Esophagus squamous epithelium (tissue), 5 donors: ENCODE results near the gene ANK3. TPM values are rescaled to one million over a fixed set of nuclear protein-coding genes. Genes with fewer than 3 reads are reported as not detected.

Experiments used
- DNase-seq: peaks from one replicate; lab custom pipeline; 2025; lab: John Stamatoyannopoulos, UW
- H3K27ac ChIP-seq, 4 donors: fragments of 200-600 bp; sonication (generic); one replicate each; pipeline ENCODE4 v1.5.1; 2016 to 2019; ENCODE audit warnings: mild to moderate bottlenecking in 1 of 4
- H3K27me3 ChIP-seq, 4 donors: fragments of 200-600 bp; sonication (generic); 1 replicate in 3 of 4; 2 replicates in 1 of 4; pipeline versions ENCODE4 v1.5.1 to v1.6.0; 2017 to 2021; ENCODE audit warnings: antibody characterized with exemption in 1 of 4
- H3K36me3 ChIP-seq, 3 donors: fragments of 200-600 bp; sonication (generic); one replicate each; pipeline ENCODE4 v1.5.1; 2016 to 2019
- H3K4me1 ChIP-seq, 3 donors: fragments of 200-600 bp; sonication (generic); one replicate each; pipeline ENCODE4 v1.5.1; 2017 to 2019
- H3K4me3 ChIP-seq, 4 donors: fragments of 200-600 bp; sonication (generic); 1 replicate in 3 of 4; 2 replicates in 1 of 4; pipeline ENCODE4 v1.5.1; 2016 to 2019; ENCODE audit warnings: mild to moderate bottlenecking in 2 of 4, moderate library complexity in 1 of 4
- H3K9me3 ChIP-seq, 3 donors: fragments of 200-600 bp; sonication (generic); one replicate each; pipeline ENCODE4 v1.5.1; 2016 to 2019
- POLR2A ChIP-seq, 4 donors: fragments of 450-650 bp; IDR thresholded peaks; one replicate each; pipeline ENCODE4 v1.6.1; 2017; ENCODE audit warnings: antibody characterized with exemption in 4 of 4, mild to moderate bottlenecking in 4 of 4, moderate library complexity in 3 of 4
- WGBS, 2 donors: methylation state at CpG; one replicate each; pipeline ENCODE4 v1.1.5; 2018; 5-methylcytosine and 5-hydroxymethylcytosine counted together
- intact Hi-C: fragments of 100-400 bp; cut with DNase I; formaldehyde crosslinking; loops from one replicate; pipeline ENCODE4 v1.15.0; 2022
- total RNA-seq, 4 donors: library from RNA; depleted of rRNA; stranded (reverse); fragments of >200 nt; gene quantifications; one replicate each; pipeline ENCODE4 v1.1.0, GENCODE V29; 2016
- TF ChIP-seq, protein P1 (sequence below), 6 experiments: fragments of 450-650 bp in 4 of 6; fragments of 200-600 bp in 2 of 6; sonication (generic) in 2 of 6; IDR thresholded peaks; one replicate each; pipeline ENCODE4 v1.5.1; 2016 to 2019; ENCODE audit warnings: antibody characterized with exemption in 6 of 6, mild to moderate bottlenecking in 4 of 6, moderate library complexity in 4 of 6
- donor health status: DM: yes; HTN: yes; CAD: no.

ANK3 gene
- total RNA-seq, 4 donors from 2014 or later, result 23.1 to 59.1 (median 33.0) TPM

DNA sequence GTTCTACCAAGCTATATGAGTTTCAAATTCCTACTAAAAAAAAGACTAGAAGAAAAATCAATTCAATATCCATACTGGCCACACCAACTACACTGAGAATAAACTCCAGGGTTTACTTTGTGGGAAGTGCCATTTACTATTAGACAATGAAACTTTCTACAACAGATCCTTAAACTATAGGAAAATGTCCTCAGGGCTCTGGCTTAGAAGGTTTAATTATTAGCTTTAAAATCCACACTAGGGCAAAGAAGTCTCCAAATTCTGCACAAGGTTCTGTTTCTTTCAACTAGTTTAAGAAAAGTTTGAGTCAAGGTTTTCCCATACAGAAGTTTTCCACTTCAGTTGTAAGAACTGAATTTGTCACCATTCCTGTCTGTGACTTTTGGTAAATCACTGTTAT is 251.6 kb downstream of the ANK3 start:
- intact Hi-C loops, result no loop called here
- Histone ChIP-seq H3K36me3 (peaks cover 0 to 4% (median 0%) of the 10 kb centered on the region in 3 donors), H3K9me3 (no peaks in the 10 kb centered on the region), H3K4me3 (no peak overlapping the region), H3K27ac (no peak overlapping the region), H3K27me3 (no peaks in the 10 kb centered on the region), H3K4me1 (peaks cover 0 to 22% (median 12%) of the 10 kb centered on the region in 3 donors)
- TF ChIP-seq, protein P1, sequence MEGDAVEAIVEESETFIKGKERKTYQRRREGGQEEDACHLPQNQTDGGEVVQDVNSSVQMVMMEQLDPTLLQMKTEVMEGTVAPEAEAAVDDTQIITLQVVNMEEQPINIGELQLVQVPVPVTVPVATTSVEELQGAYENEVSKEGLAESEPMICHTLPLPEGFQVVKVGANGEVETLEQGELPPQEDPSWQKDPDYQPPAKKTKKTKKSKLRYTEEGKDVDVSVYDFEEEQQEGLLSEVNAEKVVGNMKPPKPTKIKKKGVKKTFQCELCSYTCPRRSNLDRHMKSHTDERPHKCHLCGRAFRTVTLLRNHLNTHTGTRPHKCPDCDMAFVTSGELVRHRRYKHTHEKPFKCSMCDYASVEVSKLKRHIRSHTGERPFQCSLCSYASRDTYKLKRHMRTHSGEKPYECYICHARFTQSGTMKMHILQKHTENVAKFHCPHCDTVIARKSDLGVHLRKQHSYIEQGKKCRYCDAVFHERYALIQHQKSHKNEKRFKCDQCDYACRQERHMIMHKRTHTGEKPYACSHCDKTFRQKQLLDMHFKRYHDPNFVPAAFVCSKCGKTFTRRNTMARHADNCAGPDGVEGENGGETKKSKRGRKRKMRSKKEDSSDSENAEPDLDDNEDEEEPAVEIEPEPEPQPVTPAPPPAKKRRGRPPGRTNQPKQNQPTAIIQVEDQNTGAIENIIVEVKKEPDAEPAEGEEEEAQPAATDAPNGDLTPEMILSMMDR (IDR thresholded peaks at IDR 0.05), result no peak
- TF ChIP-seq POLR2A (IDR thresholded peaks at IDR 0.05), result no peak
- no peak for DNase-seq

DNA sequence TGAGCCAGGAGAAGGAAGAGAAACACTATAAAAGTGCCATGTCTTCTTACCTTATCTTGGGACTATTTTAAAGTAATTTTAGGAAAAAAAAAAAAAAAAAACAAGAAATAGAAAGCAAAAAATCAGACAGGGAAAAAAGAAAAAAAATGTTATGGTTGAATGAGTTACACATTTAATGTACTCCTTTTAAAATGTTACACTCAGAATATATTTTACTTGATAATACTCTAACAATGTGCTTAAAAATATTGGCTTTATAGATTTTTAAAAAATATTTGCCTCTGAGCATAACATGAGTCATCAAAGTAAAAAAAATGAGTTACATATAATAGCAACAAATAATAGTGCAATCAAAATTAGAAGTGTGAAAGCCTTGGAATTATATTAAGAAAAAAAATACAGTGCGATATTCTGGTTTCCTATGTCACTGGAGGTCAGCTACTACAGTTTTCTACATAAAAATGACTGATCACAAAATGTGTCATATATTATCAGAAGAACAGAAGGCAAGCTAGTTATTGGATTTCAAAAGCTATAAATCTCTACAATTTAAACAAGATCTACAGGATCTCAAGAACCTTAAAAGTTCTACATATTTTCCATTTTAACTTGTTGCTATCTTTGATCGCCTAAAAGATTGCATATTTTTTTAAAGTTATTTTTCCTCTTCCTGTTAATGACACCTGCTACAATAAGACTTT is 252.2 kb downstream of the ANK3 start:
- DNase-seq, result no peak
- WGBS, 2 donors, result 84 to 90% methylated on average over 2 of the region's 2 CpGs
- Histone ChIP-seq H3K27me3 (no peaks in the 10 kb centered on the region), H3K9me3 (no peaks in the 10 kb centered on the region), H3K36me3 (peaks cover 0 to 4% (median 0%) of the 10 kb centered on the region in 3 donors), H3K4me3 (no peak overlapping the region), H3K4me1 (peaks cover 0 to 22% (median 12%) of the 10 kb centered on the region in 3 donors), H3K27ac (no peak overlapping the region)
- TF ChIP-seq, protein P1 (IDR thresholded peaks at IDR 0.05), result no peak
- TF ChIP-seq POLR2A (IDR thresholded peaks at IDR 0.05), result no peak
- intact Hi-C loops, result no loop called here

DNA sequence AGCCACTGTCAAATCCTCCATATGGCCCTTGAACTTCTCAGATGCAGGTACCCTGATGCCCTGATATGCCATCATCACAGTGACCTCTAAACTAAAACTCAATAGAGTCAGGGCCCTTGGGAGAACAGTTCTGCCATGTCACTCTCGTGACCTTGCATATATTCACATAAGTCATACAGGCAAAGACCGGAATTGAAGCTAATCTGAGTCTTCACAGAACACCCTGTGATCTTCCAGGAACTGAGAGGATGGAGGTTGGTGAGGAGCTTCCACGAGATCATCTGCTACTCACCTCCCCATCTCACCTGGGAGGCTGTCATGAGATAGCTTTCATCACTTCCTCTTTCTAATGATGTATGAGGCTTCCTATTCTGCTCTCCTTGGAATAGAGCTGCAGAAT is 254.7 kb downstream of the ANK3 start:
- no peaks in the 10 kb centered on the region for H3K9me3 ChIP-seq
- WGBS, 2 donors, result 93 to 100% methylated on average over 2 to 3 of the region's 3 CpGs
- TF ChIP-seq POLR2A (IDR thresholded peaks at IDR 0.05), result no peak
- TF ChIP-seq, protein P1 (IDR thresholded peaks at IDR 0.05), result no peak
- peaks cover 0 to 4% (median 0%) of the 10 kb centered on the region in 3 donors for H3K36me3 ChIP-seq
- peaks cover 0 to 15% (median 4%) of the 10 kb centered on the region in 3 donors for H3K4me1 ChIP-seq
- intact Hi-C loops, result no loop called here
- H3K27me3 ChIP-seq, result no peaks in the 10 kb centered on the region
- no peak for DNase-seq
- H3K4me3 ChIP-seq, result no peak overlapping the region
- no peak overlapping the region for H3K27ac ChIP-seq

DNA sequence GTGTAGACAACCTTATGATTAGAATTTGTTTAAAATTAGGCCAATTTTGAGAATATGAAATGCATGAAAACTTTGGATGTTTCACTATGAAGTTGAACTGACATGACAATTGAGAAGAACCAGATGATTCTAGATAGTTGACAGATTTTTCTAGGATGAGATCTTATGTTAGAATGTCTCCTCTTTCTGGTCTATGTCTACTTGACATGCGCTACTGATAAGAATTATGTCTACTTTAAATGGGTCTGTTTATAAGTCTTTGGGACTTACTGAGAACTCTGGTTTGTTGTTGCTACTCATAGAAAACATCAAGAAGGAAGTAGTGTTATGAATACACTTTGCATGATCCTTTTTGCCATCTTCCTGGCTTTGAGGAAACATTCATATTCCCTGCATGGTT is 255.1 kb downstream of the ANK3 start:
- peaks cover 0 to 4% (median 0%) of the 10 kb centered on the region in 3 donors for H3K36me3 ChIP-seq
- H3K27ac ChIP-seq, result no peak overlapping the region
- WGBS, 2 donors, result 91 to 95% methylated on average over 1 of the region's 1 CpG
- H3K4me1 ChIP-seq, result peaks cover 0 to 15% (median 0%) of the 10 kb centered on the region in 3 donors
- TF ChIP-seq POLR2A (IDR thresholded peaks at IDR 0.05), result no peak
- TF ChIP-seq, protein P1 (IDR thresholded peaks at IDR 0.05), result no peak
- intact Hi-C loops, result no loop called here
- no peak for DNase-seq
- no peaks in the 10 kb centered on the region for H3K27me3 ChIP-seq
- no peak overlapping the region for H3K4me3 ChIP-seq
- no peaks in the 10 kb centered on the region for H3K9me3 ChIP-seq

DNA sequence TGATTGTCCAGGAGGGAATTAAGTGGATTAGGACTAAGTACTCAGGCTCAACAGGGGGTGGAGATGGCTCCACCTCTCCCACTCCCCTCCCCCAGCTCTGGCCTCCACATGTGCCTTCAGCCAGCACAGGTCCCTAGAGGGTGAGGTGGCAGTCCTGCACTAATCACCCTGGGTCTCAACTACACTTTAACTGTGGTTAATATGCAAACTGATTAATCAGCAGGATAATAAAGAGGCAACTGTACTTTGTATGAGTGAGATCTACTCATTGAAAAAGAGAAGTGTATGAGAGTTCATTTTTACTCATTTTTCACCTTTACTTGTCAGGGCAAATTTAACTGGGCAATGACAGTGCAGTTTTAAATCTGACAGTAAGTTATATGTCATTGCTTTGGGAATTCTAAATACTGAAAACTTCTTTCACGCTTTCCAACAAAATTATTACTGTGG is 259.5 kb downstream of the ANK3 start:
- 78 to 81% methylated on average over 1 of the region's 1 CpG for WGBS, 2 donors
- Histone ChIP-seq H3K4me3 (no peak overlapping the region), H3K27ac (no peak overlapping the region), H3K9me3 (no peaks in the 10 kb centered on the region), H3K27me3 (no peaks in the 10 kb centered on the region), H3K4me1 (peaks cover 0 to 15% (median 0%) of the 10 kb centered on the region in 3 donors), H3K36me3 (peaks cover 0 to 4% (median 0%) of the 10 kb centered on the region in 3 donors)
- no peak for DNase-seq
- intact Hi-C loops, result no loop called here
- TF ChIP-seq, protein P1 (IDR thresholded peaks at IDR 0.05), result no peak
- TF ChIP-seq POLR2A (IDR thresholded peaks at IDR 0.05), result no peak
